ENCODE measurements around the gene KMT2D.

KMT2D gene

GRCh38 chr12:49051777-49052438 lies 8.7 kb downstream of the KMT2D start:
- DNase-seq = no peak

DNA sequence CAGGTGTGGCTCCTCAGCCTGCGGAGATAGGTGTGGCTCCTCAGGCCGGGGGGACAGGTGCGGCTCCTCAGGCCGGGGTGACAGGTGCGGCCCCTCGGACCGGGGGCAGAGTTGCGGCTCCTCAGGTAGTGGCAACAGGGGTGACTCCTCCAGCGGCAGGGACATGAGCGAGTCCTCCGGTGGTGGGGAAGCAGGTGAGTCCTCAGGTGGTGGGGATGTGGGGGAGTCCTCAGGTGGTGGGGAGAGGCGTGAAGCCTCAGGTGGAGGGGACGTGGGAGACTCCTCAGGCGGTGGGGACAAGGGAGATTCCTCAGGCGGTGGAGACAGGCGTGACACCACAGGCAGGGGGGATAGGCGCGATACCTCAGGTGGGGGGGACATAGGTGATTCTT lies 9.2 kb downstream of the KMT2D start:
- DNase-seq = no peak

- DNase-seq = no peak
These were observed 9.9 kb downstream of the KMT2D start for GRCh38 chr12:49050507-49051372.

- DNase-seq = no peak
These were observed 10.9 kb downstream of the KMT2D start for GRCh38 chr12:49049566-49050224.

- DNase-seq = no peak
These were observed 11.6 kb downstream of the KMT2D start for GRCh38 chr12:49048953-49049352.

GRCh38 chr12:49046129-49046895 lies 14.3 kb downstream of the KMT2D start:
- DNase-seq = no peak

DNA sequence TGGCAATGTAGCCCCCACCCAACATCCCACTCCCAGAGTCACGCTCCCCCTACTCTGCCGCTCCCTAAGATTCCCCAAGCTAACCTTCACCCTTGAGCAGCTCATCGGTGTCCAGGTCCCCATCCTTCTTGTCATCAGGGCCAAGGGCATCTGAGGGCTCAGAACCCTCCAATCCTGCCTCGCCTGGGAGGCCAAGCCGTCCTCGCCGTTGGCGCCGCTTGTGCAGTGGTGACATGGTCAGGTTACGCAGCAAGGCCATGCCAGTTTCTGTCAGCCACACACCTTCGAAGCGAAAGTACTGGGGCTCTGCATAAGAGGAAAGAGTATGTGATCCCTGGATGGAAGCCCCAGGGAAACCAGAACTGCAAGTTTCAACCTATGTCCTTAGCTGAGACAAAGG lies 15.9 kb downstream of the KMT2D start:
- no peak for DNase-seq

- peak; percentile 79 to 81 for DNase-seq
These were observed 16.7 kb downstream of the KMT2D start for GRCh38 chr12:49043856-49044258.

DNA sequence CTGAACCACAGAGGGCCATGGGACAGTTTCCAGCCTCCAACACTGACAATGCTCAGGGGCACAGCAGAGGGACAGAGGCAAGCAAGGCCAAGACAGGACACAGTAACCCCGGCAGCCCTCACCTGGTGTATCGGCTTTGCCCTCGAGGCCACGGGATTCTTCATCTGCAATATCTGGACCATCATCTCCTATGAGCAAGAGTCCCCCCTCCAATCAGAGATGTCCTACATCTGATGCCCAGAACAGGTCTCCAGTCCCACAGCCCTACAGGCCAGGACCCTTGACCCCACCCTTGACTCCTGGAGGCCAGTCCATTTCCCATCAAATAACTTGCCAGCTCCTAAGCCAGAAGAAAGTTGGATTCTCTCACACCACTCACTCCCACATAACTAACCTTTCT lies 17.4 kb downstream of the KMT2D start:
- DNase-seq = no peak

GRCh38 chr12:49041881-49042484 lies 18.6 kb downstream of the KMT2D start:
- no peak for DNase-seq

DNA sequence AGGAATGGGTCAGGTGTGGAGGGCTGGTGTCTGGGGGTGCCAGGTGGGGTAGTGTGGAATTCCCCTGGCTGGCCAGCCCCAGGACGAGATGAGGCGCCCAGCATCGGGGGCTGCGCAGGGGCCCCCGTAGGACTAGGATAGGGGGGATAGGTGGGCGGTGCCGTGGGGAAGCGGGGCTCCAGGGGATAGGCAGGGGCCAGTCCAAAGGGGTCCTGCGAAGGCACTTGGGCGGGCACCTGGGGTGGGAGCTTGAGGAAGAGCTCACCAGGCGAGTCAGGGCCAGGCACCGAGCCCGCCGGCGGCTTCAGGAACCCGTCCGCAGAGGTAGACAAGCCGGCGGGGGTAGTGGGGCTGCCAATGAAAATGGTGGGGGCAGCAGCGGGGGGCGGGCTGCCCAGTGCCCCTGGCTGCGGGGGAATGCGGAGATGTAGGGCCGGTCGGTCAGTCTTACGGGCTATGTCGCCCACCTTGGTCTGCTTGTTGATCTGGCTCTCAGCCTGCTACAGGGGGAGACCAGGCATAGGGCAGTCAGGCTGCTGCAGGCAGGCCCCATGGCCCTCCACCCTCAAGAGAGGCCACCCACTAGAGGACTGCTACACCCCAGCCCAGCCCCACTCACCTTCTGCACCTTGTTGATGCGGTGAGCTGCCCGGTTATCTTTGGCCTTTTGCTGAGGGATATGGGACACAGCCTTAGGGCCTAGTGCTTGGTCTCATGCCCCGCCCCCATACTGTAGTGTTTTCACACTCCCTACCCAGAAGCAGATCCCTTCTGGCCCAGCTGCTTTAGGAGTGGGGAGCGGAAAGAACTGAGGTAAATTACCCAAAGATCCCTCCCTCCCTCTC lies 19.3 kb downstream of the KMT2D start:
- DNase-seq = no peak

DNA sequence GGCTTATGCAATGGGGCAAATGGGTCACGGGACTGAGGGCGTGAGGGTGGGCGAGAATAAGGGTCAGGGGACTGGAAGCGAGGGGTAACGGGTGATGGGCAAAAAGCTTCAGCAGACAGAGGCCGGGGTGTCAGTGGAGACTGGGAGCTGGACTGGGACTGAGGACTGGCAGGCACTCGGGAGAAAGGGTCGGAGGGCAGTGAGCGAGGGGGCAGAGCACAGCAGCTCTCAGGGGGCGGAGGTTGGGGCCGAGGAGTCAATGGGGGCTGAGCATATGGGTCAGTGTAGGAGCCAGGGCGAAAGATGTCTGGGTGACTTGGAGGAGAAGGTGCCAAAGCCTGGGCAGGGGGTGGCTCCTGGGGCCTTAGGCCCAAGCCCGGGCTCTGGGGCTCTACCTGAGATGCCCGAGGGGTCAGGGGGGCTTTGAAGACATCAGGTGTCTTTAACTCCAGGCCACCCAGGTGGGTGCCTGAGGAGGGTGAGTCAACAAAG lies 20.2 kb downstream of the KMT2D start:
- DNase-seq = no peak

DNA sequence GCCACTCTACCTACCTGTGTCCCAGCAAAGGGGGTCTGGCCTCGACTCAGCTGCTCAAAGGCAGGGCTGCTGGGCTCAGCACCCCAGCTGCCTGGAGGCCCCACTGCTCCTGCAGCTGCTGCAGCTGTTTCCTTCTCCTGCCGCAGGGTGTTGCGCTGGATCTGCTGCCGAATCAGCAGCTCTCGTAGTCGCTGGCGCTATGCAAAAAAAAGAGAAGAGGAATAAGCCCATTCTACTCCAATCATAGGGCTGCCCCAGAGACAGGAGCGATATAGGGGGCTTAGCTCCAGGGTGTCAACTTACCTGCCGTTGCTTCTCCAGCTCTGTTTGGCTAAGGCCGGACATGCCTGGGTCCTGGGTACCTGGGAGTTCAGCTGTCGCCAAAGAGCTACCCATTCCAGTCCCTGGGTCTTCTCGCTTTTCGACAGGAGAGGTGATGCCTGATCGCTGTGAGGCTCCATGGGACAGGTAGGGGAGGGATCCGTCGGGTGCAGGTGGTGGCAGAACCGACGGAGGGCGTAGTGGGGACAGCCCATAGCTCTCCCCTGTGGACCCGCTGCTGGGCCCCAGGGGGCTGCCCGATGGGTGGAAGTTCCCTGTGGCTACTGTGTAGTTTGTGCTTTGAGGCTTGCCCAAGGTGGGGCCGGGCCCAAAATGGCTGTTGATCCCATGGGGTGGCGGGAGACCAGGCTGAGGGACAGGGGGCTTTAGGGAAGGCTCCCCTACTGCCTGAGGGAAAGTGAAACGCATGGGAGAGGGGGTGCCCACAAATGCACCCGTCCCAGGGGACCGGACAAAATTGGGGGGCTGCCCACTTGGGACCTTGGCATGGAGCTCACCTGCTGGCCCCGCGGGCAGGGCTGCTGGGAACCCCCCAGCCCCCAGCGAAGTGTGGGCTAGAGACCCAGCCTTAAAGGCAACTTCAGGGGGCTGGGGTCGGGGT lies 20.9 kb downstream of the KMT2D start:
- DNase-seq = no peak

- DNase-seq = no peak
These were observed 22.2 kb downstream of the KMT2D start for GRCh38 chr12:49038291-49038955.

- no peak for DNase-seq
These were observed 22.7 kb downstream of the KMT2D start for GRCh38 chr12:49037947-49038237.

DNA sequence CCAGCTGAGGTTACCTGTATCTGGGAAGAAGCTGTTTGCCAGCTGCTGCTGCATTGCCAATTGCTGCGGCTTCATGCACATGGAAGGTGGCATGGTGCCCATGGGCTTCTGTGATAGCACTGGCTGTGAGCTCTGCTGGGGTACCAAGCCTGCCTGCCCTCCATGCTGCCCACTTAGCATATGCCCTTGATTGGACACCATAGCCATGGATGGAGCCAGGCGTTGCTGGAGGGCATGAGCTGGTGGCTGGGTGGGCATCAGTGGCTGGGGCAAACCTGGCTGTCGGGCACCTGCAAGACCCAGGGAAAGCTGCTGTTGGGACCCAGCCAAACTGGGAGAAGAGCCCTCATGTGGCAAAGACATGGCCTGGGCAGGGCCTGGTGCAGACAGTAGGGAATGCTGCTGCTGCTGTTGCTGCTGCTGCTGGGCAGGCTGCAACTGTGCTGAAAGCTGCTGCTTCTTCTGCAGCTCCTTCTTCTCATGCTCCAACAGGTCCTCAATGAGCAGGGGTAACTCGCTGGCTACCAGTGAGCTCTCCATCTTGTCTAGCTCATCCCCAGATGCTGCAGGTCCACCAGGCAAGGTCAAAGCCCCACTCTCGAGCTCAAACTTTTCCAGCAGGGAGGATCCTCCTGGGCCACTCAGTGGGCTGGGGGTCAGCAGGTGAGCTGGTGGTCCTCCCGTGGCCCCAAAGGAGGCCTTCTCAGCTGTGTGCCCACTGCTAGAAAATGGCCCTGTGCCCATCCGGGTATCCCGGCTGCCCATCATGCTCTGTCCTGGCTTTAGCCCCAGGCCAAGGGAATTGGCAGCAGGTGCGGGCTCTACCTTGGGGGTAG lies 23.3 kb downstream of the KMT2D start:
- DNase-seq = no peak

DNA sequence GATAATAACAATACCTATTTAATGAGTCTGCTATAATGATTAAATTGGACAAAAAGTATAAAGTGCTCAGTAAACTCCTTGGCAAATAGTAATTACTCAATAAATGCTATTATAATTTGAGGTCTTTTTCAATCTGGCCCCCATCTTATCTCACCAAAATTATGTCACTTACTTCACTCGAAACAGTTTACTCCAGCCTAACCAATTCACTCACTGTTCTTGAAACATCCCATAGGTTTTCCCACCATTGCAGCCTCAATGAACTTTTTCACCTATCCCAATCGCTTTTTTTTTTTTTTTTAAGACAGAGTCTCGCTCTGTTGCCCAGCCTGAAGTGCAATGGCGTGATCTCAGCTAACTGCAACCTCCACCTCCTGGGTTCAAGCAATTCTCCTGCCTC lies 24.6 kb downstream of the KMT2D start:
- no peak for DNase-seq

- no peak for DNase-seq
These were observed 26.3 kb downstream of the KMT2D start for GRCh38 chr12:49034286-49034622.

GRCh38 chr12:49033611-49034285 lies 26.8 kb downstream of the KMT2D start:
- no peak for DNase-seq

Measured in activated CD4-positive, alpha-beta T cell treated with anti-CD3 and anti-CD28 coated beads, Interleukin-2, amount 50 U/mL, for 4 hours (primary cell).